Liver (tissue), 3 donors: Measurements from ENCODE around the gene TMEFF1.

Source experiments
- EGR1 ChIP-seq, 2 donors: IDR thresholded peaks; 2 replicates each; pipeline ENCODE4 v1.6.1; 2016 to 2018; ENCODE audit warnings: antibody characterized with exemption in 2 of 2, low read depth in 2 of 2
- FOXA2 ChIP-seq: IDR thresholded peaks from 2 replicates; pipeline ENCODE4 v1.6.1; 2016; ENCODE audit warnings: antibody characterized with exemption
- GABPA ChIP-seq, 2 donors: IDR thresholded peaks in 1 of 2; conservative IDR thresholded peaks in 1 of 2; 2 replicates each; pipeline ENCODE4 v1.6.1; 2016; ENCODE audit warnings: antibody characterized with exemption in 2 of 2, mild to moderate bottlenecking in 1 of 2, moderate library complexity in 1 of 2
- JUND ChIP-seq, 2 donors: IDR thresholded peaks; 2 replicates each; pipeline ENCODE4 v1.6.1; 2016; ENCODE audit warnings: antibody characterized with exemption in 2 of 2
- RAD21 ChIP-seq, 2 donors: IDR thresholded peaks; 2 replicates each; pipeline ENCODE4 v1.6.1; 2016; ENCODE audit warnings: antibody characterized with exemption in 2 of 2, mild to moderate bottlenecking in 2 of 2
- RXRA ChIP-seq, 2 donors: IDR thresholded peaks; 2 replicates each; pipeline ENCODE4 v1.6.1; 2017 to 2018; ENCODE audit warnings: antibody characterized with exemption in 2 of 2, mild to moderate bottlenecking in 1 of 2
- TAF1 ChIP-seq: conservative IDR thresholded peaks from 2 replicates; pipeline ENCODE4 v1.6.1; 2016; ENCODE audit warnings: antibody characterized with exemption, mild to moderate bottlenecking
- YY1 ChIP-seq: IDR thresholded peaks from 2 replicates; pipeline ENCODE4 v1.6.1; 2016; ENCODE audit warnings: antibody characterized with exemption, mild to moderate bottlenecking
- TF ChIP-seq, protein P1 (sequence below): fragments of 150-350 bp; IDR thresholded peaks from 2 replicates; pipeline ENCODE4 v1.5.1; 2017; ENCODE audit warnings: improper control_type of control experiment, low read depth, low read length; ENCODE audit not compliant: missing input control
- TF ChIP-seq, protein P2 (sequence below): IDR thresholded peaks from 2 replicates; pipeline ENCODE4 v1.6.1; 2016; ENCODE audit warnings: antibody characterized with exemption
- TF ChIP-seq, protein P3 (sequence below): IDR thresholded peaks from 2 replicates; pipeline ENCODE4 v1.6.1; 2016; ENCODE audit warnings: antibody characterized with exemption
- donor health status: healthy.
- donor health status: healthy.

DNA sequence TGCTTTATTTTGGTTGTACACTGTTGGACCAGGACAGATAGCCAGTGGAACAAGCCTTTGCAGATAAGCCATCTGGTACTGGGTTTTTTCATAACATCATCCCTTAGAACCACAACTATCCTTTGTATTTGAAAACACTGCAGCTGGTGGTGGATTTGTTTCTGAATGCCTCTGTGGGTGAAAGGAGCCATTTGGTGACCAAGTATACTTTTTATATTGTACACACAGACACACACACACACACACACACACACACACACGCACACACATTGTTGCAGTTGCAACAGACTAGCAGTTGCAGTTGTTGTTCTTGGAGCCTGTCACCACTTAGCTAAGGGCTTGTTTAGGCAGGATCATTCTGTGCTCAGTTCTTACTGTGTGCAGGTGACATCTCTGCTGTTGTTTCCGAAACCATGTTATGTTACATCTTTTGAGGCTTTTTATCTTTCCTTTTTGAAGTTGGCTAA is 82.0 kb downstream of the TMEFF1 start:
- no peak for TF ChIP-seq JUND (IDR thresholded peaks at IDR 0.05)
- TF ChIP-seq, protein P1, sequence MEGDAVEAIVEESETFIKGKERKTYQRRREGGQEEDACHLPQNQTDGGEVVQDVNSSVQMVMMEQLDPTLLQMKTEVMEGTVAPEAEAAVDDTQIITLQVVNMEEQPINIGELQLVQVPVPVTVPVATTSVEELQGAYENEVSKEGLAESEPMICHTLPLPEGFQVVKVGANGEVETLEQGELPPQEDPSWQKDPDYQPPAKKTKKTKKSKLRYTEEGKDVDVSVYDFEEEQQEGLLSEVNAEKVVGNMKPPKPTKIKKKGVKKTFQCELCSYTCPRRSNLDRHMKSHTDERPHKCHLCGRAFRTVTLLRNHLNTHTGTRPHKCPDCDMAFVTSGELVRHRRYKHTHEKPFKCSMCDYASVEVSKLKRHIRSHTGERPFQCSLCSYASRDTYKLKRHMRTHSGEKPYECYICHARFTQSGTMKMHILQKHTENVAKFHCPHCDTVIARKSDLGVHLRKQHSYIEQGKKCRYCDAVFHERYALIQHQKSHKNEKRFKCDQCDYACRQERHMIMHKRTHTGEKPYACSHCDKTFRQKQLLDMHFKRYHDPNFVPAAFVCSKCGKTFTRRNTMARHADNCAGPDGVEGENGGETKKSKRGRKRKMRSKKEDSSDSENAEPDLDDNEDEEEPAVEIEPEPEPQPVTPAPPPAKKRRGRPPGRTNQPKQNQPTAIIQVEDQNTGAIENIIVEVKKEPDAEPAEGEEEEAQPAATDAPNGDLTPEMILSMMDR, result no peak
- TF ChIP-seq FOXA2, result no peak
- TF ChIP-seq TAF1, result no peak
- TF ChIP-seq, protein P2, sequence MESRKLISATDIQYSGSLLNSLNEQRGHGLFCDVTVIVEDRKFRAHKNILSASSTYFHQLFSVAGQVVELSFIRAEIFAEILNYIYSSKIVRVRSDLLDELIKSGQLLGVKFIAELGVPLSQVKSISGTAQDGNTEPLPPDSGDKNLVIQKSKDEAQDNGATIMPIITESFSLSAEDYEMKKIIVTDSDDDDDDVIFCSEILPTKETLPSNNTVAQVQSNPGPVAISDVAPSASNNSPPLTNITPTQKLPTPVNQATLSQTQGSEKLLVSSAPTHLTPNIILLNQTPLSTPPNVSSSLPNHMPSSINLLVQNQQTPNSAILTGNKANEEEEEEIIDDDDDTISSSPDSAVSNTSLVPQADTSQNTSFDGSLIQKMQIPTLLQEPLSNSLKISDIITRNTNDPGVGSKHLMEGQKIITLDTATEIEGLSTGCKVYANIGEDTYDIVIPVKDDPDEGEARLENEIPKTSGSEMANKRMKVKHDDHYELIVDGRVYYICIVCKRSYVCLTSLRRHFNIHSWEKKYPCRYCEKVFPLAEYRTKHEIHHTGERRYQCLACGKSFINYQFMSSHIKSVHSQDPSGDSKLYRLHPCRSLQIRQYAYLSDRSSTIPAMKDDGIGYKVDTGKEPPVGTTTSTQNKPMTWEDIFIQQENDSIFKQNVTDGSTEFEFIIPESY, result no peak
- TF ChIP-seq YY1, result no peak
- TF ChIP-seq, protein P3, sequence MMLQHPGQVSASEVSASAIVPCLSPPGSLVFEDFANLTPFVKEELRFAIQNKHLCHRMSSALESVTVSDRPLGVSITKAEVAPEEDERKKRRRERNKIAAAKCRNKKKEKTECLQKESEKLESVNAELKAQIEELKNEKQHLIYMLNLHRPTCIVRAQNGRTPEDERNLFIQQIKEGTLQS, result no peak
- no peak for TF ChIP-seq RXRA (IDR thresholded peaks at IDR 0.05)
- no peak for TF ChIP-seq RAD21 (IDR thresholded peaks at IDR 0.05)
- no peak for TF ChIP-seq GABPA (IDR thresholded peaks at IDR 0.05 in 1 of 2, conservative IDR thresholded peaks at IDR 0.05 in 1 of 2)
- TF ChIP-seq EGR1 (IDR thresholded peaks at IDR 0.05; ENCODE audit: low read depth in 2 of 2), result no peak
